Measurements from ENCODE around the gene SRC.
A peak's percentile ranks its signal among the peaks of the same experiment; 100 is the strongest.

Gene SRC

DNA sequence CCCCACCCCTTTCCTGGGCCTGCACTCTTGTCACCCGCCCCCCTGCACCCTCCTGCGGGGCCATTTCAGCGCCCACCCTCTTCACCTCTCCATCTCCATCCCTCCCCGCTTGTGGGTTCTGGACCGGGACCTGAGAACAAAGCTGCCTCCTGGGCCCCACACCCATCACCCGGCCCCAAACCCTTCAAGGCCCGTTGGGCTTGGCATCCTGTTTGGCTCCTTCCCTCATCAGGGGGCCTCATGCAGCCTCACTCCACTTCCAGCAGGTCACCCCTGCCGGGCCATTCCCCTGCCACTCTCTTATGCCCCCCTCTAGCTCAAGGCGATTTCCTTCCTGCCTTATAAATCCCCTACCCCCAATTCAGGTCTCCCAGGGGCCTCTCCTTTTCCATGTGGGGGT is 67.4 kb downstream of the SRC start:
- no peak for DNase-seq (ENCODE audit: low read depth)

DNA sequence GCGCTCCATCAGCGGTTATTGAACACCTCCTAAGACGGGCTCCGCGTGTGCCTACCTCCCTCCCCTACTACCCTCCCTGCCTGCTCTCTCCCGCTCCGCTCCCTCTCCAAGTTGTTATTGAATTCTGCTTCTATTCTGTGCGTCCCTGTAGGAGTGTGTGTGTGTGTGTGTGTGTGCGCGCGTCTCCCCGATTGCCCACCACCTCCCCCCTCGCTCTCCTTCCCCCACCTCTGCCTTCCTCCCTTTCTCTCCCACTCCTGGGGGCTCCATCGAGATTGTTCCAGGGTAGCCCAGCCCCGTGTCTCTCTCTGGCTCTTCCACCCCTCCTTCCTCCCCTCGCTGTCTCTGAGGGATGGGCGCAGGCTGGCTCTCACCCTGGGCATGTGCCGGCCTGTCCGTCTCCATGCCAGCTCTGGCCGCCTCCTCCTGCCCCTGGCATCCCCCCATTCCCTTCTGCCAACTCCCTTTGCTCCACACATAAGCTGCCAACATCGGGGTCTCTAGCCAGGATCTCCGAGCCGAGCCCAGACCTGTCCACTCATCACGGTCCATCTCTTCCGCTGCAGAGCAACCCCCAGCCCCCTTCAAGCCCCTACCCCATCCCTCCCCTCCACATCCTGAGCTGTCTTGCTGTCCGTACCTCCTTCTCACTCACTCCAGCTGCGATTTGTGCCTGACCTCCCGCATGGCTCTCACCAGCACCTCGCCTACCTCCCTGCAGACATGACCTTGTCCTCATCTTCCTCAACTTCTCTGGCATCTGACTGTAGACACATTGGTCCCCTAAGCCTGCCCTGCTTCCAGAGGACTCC is 68.5 kb downstream of the SRC start:
- DNase-seq (ENCODE audit: low read depth), result no peak

DNA sequence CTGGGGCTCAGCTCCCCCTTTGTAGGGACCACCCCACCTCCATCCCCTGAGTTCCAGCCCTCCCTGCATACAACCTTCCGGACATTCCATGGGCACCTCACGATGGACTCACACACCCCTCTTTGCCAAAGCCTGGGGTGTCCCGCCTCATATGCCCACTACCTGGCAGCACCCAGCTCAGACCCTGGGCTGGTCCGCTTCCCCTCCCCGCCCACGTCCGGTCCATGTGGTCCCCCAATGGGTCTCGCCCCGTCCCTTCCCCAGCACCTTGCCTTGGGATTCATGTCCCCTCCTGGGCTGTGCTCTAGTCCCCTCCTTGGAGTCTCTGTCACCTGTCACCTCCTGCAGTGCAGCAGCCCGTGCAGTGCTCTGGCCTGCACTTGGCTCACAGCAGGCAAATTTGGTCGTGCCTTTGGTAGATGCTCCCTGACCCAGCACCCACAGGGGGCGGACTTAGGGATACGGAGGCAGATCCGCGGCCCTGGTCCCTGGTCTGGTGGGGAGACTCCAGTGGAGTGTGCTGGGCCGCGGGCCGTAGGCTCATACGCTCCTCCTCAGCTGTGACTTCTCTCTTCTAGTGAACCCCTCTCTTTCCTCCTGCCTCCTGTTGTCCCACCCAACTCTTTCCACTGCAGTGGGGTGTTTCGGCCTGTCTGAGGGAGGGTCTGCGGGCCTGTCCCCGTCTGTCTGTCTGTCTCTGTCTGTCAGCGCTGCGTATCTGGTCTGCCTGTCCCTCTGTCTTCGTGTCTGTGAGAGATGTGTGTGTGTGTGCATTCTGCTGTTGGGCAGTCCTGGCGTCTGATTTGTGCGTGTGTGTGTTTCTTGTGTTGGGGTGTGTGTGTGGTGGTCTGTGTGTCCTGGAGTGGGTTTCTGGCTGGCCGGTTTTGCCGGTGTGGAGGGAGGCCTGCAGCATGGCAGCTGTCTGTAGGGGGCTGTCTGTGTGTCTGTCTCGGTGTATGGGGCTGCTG is 69.5 kb downstream of the SRC start:
- no peak for DNase-seq (ENCODE audit: low read depth)

DNA sequence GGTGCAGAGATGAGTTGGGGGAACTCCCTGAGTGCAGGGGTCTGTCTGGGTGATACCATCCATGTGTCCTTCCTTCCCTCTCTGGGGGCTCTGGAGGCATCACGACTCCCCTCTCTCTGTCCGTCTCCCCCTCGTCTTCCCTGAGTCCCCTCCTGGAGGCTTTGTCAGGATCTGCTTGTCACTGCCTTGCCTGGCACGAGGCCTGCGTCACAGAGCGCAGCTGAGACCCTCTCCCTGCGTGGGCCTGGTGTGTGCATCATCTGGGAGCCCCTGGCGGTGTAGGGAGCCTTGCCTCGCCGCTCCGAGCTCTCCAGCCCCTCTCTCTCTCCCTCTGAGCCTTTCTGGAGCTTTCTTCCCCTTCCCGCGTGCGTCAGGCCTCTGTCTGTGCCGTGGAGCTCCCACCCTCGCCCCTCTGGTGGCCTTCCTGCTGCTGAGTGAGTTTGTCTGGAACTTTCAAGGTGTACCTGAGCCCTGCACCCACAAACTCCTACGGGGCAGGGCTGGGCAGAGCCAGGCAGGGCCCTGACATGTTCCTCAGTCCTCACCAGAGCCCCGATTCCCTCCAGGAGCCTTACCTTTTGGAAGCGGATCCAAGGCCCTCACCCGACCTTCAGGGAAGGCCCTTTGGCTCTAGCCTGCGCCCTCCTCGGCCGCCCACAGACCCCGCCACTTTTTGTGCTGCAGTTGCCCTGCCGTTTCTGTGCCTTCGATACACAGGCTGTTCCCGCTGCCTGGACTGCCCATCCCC is 70.3 kb downstream of the SRC start:
- no peak for DNase-seq (ENCODE audit: low read depth)

DNA sequence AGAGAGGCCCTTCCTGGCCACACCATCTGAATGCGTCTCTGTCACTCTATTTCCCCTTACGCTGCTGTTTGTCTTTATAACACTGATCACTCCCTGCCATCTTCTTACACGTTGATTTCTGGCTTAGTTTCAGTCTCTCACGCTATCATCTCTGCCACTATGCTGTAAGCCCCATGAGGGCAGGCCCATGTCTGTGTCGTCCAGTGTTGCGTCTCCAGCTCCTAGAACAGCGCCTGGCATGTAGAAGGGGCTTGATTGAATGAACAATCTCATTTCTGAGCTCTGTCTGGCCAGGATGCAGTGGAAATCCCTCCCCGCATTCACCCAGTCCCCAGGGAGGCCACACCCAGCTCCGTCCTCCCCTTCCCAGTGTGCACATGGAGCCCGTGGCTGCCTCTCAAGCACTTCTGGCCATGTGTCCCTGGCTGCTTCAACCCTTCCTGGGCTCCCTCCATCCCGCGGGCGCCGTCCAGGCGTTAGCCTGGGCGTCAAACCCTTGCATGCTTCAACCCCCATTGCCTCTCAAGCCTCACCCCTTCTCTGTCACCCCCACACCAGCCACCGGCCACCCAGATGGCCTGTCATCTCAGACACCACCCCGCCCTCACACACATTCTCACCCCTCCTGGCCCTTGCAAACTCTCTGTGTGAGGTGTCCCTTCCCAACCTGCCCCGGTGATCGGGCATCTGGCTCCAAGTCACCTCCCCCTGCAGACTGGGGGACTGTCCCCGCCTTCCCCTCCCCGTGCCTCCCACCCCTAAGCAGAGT is 71.1 kb downstream of the SRC start:
- DNase-seq (ENCODE audit: low read depth), result no peak

DNA sequence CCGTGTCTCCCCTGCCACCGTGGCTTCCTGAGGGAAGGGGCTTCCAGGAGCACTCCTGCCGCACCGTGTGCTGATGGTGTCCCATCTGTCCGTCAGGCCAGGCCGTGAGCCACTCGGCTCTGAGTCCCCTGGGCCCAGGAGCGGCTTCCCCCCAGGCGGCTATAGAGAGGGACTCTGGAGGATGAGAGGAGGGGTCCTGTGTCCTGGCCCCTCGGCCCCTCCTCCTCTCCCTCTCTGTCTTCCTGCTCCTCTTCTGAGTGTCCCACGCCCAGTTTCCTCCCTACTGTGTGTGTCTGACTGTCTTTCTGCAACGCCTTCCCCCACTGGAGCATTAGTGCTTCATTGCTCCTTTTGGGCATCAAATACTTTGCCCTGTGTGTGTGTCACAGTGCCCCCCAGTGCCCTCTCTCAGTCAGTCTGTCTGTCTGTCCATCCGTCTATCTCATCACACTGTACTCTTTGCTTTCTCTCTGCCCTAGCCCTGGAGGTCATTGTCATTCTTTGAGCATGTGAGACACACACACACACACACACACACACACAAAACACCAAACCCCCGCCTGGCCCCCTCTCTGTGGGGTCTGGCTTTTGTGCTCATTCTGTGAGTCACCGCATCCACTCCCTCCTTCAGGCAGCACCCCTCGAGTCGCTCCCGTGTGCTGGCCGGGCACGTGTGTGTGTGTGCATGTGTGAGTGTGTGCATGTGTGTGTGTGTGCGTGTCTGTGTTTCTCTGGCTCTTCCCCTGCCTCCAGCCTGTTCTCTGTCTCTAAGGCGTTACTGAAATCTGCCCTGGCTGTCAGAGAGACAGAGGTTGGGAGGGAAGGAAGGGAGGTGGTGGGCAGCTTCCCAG is 71.9 kb downstream of the SRC start:
- DNase-seq (ENCODE audit: low read depth), result peak; percentile 31

DNA sequence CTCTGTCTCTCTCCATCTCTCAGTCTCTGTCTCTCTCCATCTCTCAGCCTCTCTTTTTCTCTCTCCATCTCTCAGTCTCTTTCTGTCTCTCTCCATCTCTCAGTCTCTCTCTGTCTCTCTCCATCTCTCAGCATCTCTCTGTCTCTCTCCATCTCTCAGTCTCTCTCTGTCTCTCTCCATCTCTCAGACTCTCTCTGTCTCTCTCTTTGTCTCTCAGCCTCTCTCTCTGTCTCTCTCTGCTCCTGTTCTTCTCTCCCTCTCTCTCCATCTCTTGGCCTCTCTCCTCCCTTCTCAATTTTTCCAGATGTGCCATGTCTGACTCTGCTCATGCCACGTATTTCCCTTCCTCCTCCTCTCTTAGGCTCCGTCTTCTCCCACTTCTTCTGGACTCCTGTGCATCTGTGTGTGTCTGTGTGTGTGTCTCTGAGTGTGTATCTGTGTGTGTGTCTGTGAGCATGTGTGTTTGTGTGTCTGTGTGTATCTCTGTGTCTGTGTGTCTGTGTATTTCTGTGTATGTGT is 72.7 kb downstream of the SRC start:
- DNase-seq (ENCODE audit: low read depth), result no peak

- no peak for DNase-seq (ENCODE audit: low read depth)
Observed at GRCh38 chr20:37419307-37419706, 73.4 kb downstream of the SRC start.

DNA sequence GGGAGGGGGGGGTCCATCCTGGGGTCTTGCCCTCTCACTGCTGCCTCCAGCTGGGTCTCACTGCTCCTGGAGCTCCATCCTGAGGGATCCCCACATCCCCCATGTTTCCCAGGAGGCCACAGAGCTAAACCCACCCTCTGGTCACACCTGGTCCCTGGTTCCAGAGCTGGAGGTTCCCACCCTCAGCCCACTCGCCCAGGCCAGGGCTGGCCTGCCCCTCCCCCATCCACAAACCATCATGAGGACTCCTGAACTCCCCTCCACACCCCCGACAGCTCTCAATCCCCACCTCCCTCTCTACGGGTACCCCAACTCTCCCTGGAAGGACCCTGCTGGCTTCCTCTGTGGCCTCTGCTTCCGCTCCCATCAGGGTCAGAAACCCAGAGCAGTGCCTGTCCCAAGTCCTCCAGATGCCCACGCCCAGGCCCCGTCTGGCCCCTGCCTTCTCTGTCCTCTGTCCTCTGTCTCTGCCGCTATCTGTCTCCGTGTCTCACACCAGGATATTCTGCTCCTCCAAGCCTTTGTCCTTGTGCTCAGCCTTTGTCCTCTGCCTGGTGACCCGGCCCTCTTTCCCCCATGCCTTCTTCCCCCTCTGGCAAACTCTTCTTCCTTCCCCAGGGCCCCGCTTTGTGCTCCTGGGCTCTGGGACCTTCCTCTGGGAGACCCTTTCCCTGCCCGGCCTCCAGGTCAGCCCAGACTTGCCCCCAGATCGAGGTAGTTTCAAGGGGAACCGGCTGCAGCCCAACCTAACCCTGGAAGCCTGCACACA is 74.0 kb downstream of the SRC start:
- no peak for DNase-seq (ENCODE audit: low read depth)

DNA sequence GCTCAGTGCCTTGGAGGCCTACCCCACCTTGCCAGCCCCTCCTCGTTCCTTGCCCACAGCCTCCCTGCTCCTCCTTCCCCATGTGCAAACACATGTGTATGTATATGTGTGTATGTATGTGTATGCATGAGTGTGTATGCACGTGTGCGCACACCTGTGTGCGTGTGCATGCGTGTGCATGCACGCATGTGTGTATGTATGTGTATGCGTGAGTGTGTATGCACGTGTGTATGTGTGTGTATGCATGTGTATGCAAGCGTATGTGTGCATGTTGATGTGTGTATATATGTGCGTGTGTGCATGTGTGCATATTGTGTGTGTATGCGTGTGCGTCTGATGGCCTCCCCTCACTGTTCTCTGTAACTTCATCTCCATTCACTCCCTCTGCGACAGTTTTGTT is 74.7 kb downstream of the SRC start:
- no peak for DNase-seq (ENCODE audit: low read depth)

DNA sequence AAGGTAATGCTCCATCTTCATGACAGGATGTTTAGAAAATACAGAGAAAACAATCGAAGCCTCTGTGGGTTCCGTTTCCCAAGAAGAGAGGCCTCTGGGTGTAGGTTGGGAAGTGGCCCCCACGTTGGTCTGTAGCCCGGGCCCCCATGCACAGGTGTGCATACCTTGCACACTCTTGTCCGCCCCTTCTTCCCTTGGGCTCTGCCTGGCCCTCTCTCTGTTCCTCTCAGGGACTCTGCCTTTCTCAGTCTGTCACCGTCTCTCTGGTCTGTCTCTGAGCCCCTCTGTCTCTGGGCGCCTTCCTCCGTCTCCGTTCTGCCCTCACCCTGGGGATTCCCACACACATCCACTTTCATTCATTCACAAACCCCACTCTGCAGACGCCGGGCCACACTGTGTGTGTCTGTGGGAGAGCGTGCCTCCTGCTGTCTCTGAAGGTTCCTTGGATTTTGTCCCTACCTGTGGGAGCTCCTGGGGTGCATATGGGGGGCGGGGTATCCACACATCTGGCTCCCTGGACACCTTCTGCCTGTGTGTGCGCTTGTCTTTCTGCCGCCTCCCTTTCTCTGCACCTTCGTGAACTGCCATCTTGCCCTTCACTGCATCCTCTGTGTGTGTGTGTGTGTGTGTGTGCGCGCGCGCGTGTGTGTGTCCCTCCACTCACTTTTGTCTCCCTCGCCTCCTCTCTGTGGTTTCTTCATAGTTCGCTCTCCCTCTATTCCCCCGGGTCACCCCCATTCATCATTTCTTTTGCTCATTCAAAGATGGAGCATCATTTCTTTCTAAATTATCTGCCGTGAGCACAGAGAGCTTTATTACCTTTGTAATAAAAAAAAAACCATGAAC is 75.3 kb downstream of the SRC start:
- no peak for DNase-seq (ENCODE audit: low read depth)

DNA sequence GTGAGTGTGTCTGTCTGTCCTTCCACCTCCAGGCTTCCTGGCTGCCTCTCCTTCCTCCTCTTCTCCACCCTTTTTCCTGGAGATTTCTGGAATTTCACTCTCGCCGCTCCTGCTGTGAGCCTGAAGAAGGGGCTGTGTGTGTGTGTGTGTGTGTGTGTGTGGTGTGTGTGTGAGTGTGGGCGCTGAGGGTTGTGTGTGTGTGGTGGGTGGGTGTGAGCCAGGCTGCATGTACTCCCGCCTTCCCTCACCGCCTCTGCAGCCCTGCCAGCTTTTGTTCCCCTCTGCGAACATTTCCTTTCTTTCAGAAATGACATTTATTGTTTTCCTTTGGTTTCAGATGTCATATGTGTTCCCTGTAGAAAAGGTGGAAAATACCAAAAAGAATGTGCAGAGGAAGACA is 76.0 kb downstream of the SRC start:
- no peak for DNase-seq (ENCODE audit: low read depth)

DNA sequence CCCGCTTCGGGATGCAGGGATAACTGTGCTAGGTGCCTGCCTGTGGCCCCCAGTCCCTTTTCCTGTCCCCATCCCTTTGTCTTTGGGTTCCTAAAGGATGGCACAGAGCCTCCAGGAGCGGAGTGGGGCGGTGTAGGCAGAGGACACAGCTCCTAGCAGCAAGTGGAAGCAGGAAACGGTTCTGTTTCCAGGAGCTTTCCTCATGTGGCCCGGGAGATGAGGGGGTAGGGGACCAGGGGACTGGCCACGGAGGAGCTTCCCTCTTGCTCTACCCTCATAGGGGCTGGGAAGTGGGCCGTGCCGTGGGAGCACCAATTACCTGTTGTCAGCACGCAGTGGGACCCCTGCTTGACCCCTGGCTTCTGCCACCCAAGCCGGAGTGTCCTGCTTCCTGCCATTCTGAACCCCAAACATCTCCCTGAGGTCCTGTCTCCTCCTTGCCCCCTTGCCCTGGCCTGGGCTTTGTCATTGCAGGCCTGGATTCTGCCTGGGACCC is 76.9 kb downstream of the SRC start:
- no peak for DNase-seq (ENCODE audit: low read depth)

- DNase-seq (ENCODE audit: low read depth), result no peak
Observed at GRCh38 chr20:37423545-37423944, 77.6 kb downstream of the SRC start.

DNA sequence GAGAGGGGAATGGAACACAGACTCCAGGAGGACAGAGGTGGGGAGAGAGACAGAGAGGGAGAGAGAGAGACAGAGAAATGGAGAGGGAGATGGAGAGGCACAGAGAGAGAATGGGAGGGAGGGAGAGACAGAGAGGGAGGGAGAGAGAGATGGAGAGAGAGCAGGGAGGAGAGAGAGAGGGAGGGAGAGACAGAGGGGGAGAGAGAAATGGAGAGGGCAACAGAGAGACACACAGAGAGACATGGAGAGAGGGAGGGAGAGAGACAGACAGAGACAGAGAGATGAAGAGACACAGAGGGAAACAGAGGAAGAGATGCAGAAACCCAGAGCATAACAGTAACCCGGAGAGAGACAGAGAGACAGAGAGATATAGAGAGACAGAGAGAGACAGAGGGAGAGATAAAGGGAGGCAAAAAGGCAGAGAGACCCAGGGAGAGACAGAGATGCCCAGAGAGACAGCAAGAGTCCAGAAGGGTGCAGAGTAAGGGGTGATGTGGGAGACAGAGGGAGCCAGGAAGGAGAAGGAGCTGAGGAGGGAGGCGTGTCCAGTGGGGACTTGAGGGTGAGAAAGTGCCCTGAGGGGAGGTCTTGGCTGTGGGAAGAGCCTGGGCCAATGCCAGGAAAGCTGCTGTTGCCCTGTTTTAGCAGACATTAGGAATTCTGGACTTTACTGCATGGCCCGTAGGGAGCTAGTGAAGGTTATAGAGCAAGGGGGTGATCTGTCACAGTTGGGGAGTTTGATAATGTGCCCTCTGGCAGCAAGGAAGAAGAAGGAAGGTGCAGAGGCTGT is 78.3 kb downstream of the SRC start:
- no peak for DNase-seq (ENCODE audit: low read depth)

DNA sequence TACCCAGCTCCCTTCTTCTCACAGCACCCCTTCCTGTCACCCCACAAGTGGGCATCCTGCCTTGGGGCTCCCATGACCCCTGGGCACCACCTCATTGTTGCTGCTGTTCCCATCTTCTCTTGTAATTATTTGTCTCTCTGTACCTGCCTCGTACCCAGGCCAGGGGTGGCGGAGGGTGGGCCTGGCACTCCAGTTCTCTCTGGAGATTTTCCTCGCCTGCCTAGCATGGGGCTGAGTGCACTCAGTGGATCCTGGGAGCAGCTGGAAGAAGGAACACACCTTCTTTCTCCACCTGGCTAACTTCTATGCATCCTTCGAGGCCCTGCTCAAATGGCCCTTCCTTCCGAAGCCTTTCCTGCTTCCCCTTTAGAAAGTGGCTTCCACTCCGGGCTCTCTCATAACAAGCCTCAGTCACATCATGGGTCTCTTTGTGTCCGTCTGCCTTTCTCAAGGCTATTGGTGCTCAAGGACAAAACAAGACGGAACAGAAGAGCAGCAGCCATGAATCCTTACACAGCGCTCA is 79.2 kb downstream of the SRC start:
- no peak for DNase-seq (ENCODE audit: low read depth)

DNA sequence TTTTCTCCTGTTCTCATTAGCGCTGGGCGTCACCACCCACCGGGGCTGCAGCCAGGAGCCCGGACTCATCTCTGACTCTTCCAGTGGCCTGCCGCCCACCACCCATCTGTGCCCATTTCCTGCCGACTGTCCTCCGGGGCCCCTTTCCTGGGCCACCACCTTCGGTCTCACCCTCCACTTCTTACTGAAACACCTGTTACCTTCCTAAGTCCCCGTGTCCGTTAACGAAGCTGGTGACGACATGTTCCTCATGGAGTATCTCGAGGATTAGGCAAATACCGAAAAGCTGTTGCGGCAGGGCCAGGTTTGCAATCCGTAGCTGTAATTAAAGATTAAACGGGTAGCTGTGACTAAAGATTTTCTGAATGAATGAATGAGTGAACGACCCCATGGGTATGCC is 80.2 kb downstream of the SRC start:
- DNase-seq (ENCODE audit: low read depth), result no peak

- no peak for DNase-seq (ENCODE audit: low read depth)
Observed at GRCh38 chr20:37426978-37427377, 81.0 kb downstream of the SRC start.
